Right lobe of liver (tissue), 6 donors: ENCODE data around the gene IKBKE. TPM values are rescaled to one million over a fixed set of nuclear protein-coding genes. Genes with fewer than 3 reads are reported as not detected.

ENCODE experiments used
- ATAC-seq, 4 donors: fragments of 200-7000 bp; cut with Tn5 transposase; one replicate each; pipeline ENCODE4 v1.9.1; 2020; ENCODE audit warnings: mild to moderate bottlenecking in 4 of 4, moderate library complexity in 4 of 4
- DNase-seq, 3 donors: peaks; one replicate each; pipeline ENCODE4 v3.0.0-alpha.2; 2020
- H3K27ac ChIP-seq, 3 donors: fragments of 200-600 bp; one replicate each; pipeline ENCODE4 v1.8.0; 2022
- H3K27me3 ChIP-seq, 2 donors: fragments of 200-600 bp; one replicate each; pipeline ENCODE4 v1.8.0; 2022
- H3K36me3 ChIP-seq, 4 donors: fragments of 200-600 bp; sonication (generic) in 1 of 4; one replicate each; pipeline versions ENCODE4 v1.5.1 to v1.8.0; 2017 to 2022; ENCODE audit warnings: control low read depth in 1 of 4
- H3K4me1 ChIP-seq, 4 donors: fragments of 200-600 bp; sonication (generic) in 1 of 4; one replicate each; pipeline versions ENCODE4 v1.5.1 to v1.8.0; 2017 to 2022; ENCODE audit warnings: control low read depth in 1 of 4
- H3K4me3 ChIP-seq, 3 donors: fragments of 200-600 bp; one replicate each; pipeline ENCODE4 v1.8.0; 2022
- H3K9me3 ChIP-seq, 4 donors: fragments of 200-600 bp; sonication (generic) in 1 of 4; one replicate each; pipeline versions ENCODE4 v1.5.1 to v1.8.0; 2017 to 2022; ENCODE audit warnings: control low read depth in 1 of 4
- CTCF ChIP-seq, 4 donors: fragments of 200-600 bp in 3 of 4; fragments of 450-650 bp in 1 of 4; IDR thresholded peaks; one replicate each; pipeline versions ENCODE4 v1.5.1 to v1.8.0; 2016 to 2022; ENCODE audit warnings: antibody characterized with exemption in 4 of 4, mild to moderate bottlenecking in 2 of 4
- POLR2A ChIP-seq: fragments of 450-650 bp; IDR thresholded peaks from one replicate; pipeline ENCODE4 v1.6.1; 2017; ENCODE audit warnings: antibody characterized with exemption, mild to moderate bottlenecking
- WGBS: methylation state at CpG from one replicate; pipeline ENCODE4 v1.1.6; 2018; ENCODE audit warnings: low coverage, low lambda C conversion rate; ENCODE audit not compliant: insufficient coverage; ENCODE audit errors: missing lambda C conversion rate; 5-methylcytosine and 5-hydroxymethylcytosine counted together
- intact Hi-C, 2 donors: fragments of 100-400 bp; cut with DNase I; formaldehyde crosslinking; loops; one replicate each; pipeline versions ENCODE4 v1.11.2 to v1.14.1; 2022
- total RNA-seq, 6 experiments: library from RNA; depleted of rRNA in 2 of 6; stranded (reverse); fragments of >200 nt in 2 of 6; fragmentation: NEBNext Ultra II Directional in 3 of 6; extraction: Animal tissue kit (Norgen Biotek cat#: 25700) in 3 of 6; gene quantifications; one replicate each; pipeline versions ENCODE4 v1.1.0 to v1.2.4, GENCODE V29; 2016 to 2023
- donor health status: DM: no; HTN: yes; CAD: no.
- donor health status: DM: no; HTN: no; CAD: no.
- donor health status: DM: no; HTN: no; CAD: no.
- donor health status: DM: no; HTN: yes; CAD: no.
- donor health status: DM: no; HTN: yes; CAD: no.

IKBKE gene
- total RNA-seq, 6 experiments from 2014 or later, result 0.86 to 2.7 (median 1.9) TPM

GRCh38 chr1:206518743-206519142, 48.5 kb downstream of the IKBKE start:
- 64% methylated on average over 4 of the region's 6 CpGs for WGBS
- Histone ChIP-seq H3K27me3 (no peaks in the 10 kb centered on the region), H3K4me1 (peaks cover 0 to 43% (median 14%) of the 10 kb centered on the region in 4 donors), H3K9me3 (no peaks in the 10 kb centered on the region), H3K36me3 (no peaks in the 10 kb centered on the region), H3K4me3 (peak overlapping the region in 1 of 3 donors; percentile 31), H3K27ac (peak overlapping the region in 2 of 3 donors; percentile 8 to 85)
- intact Hi-C loops, result no loop called here
- DNase-seq (no peak), ATAC-seq (peak in 3 of 4 donors; percentile 2 to 9 (median 9))
- TF ChIP-seq CTCF (IDR thresholded peaks at IDR 0.05), result no peak
- no peak for TF ChIP-seq POLR2A

DNA sequence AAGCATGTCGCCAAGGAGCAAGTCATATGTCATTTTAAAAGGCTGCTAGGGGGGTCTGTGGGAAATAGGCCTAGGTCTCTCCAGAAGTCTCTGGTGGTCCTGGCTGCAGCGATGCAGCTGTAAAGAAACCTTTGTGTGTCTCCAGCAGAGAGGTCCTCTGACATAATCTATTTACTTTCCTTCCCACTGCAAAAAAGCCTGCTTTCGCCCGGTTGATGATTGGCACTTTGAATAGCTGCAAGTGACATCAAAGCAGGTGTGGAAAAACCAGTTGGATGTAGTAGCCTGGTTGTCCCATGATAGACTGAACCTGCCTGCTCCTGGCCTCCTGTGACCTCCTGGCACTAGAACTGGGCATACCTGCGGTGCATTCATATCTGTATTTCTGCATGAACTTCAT, 50.9 kb downstream of the IKBKE start:
- 53% methylated on average over 4 of the region's 5 CpGs for WGBS
- H3K4me3 ChIP-seq, result no peak overlapping the region
- no peaks in the 10 kb centered on the region for H3K36me3 ChIP-seq
- TF ChIP-seq POLR2A (no peak), CTCF (IDR thresholded peaks at IDR 0.05) (no peak)
- peaks cover 0 to 42% (median 11%) of the 10 kb centered on the region in 4 donors for H3K4me1 ChIP-seq
- peak overlapping the region in 1 of 3 donors; percentile 48 for H3K27ac ChIP-seq
- ATAC-seq (peak in 3 of 4 donors; percentile 15 to 45 (median 22)), DNase-seq (no peak)
- intact Hi-C loops, result no loop called here
- H3K27me3 ChIP-seq, result no peaks in the 10 kb centered on the region
- H3K9me3 ChIP-seq, result no peaks in the 10 kb centered on the region

- H3K27me3 ChIP-seq, result no peaks in the 10 kb centered on the region
- H3K36me3 ChIP-seq, result no peaks in the 10 kb centered on the region
- H3K4me1 ChIP-seq, result peaks cover 0 to 47% (median 15%) of the 10 kb centered on the region in 4 donors
- intact Hi-C loops, result no loop called here
- TF ChIP-seq CTCF (IDR thresholded peaks at IDR 0.05), result no peak
- no peak for TF ChIP-seq POLR2A
- WGBS, result 68% methylated on average over 7 of the region's 8 CpGs
- no peak overlapping the region for H3K4me3 ChIP-seq
- no peaks in the 10 kb centered on the region for H3K9me3 ChIP-seq
- H3K27ac ChIP-seq, result peak overlapping the region in 1 of 3 donors; percentile 45
- ATAC-seq, result no peak
- DNase-seq, result no peak
Measured at GRCh38 chr1:206521694-206522402, 51.6 kb downstream of the IKBKE start.

DNA sequence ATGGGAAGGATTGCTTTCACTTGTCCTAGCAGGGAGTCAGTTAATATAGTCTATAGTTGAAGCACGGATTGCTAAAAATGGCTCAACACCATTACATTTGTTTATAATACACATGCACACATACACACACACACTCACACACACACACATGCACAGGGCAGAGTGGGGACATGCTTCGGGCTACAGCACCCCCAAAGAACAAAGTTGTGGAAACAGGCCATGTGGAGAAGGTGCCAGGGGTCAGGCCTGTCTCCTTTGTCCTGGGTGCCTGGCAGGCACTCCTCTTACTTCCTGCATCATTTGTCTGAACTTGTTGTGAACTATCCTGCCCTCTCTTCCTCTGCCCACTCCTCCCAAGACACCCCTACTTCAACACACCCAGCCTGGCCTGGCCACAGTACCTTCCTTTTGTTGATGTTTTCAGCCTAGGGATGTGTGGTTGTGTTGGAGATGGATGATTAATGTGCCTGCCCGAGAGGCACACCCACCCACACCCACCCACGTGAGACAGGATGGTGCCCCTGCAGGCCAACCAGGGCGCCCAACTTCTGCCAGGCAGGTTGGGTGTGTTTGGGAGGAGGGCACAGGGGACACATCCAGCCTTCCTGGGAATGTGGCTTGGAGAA, 54.6 kb downstream of the IKBKE start:
- 40% methylated on average over 4 of the region's 5 CpGs for WGBS
- Histone ChIP-seq H3K27me3 (no peaks in the 10 kb centered on the region), H3K4me1 (peaks cover 0 to 26% (median 7%) of the 10 kb centered on the region in 4 donors), H3K4me3 (no peak overlapping the region), H3K36me3 (no peaks in the 10 kb centered on the region), H3K9me3 (no peaks in the 10 kb centered on the region), H3K27ac (peak overlapping the region in 1 of 3 donors; percentile 57)
- ATAC-seq, result peak in 2 of 4 donors; percentile 12 to 21
- intact Hi-C loops, result no loop called here
- no peak for TF ChIP-seq POLR2A
- TF ChIP-seq CTCF (IDR thresholded peaks at IDR 0.05), result no peak
- no peak for DNase-seq
